D721Med (cell line): ENCODE measurements around the gene RANBP1.

Experiments used
- DNase-seq: peaks from one replicate; pipeline ENCODE4 v3.0.0; 2011; ENCODE audit warnings: low spot score; ENCODE audit not compliant: insufficient read length
- FAIRE-seq: peaks from 2 replicates; lab custom pipeline; 2011; peaks lifted over from hg19 to GRCh38; lab: Jason Lieb, UNC
- TF ChIP-seq, protein P1 (sequence below): IDR thresholded peaks from 2 replicates; pipeline ENCODE4 v1.5.1; 2012; ENCODE audit warnings: mild to moderate bottlenecking, control low read depth; ENCODE audit not compliant: insufficient read depth; ENCODE audit errors: missing control alignments

RANBP1 gene

DNA sequence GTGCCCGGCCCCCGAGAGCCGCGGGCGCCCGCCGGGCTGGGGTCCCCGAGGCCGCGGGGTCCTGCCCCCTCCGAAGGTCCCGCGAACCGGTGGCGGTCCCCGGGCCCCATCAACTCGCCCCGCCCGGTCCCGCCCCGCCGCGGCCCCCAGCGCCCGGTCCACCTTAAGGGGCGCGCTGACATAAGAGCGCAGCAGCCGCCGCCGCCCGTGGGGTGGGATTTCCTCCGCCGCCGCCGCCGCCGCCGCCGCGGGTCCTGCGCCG, 15.6 kb downstream of the RANBP1 start, which contains the start of gene ZDHHC8:
TSS of gene ZDHHC8 (plus strand) at position 208 of the 262 bp plus-strand sequence. CDS start 144 bp downstream, outside the sequence.
- TF ChIP-seq, protein P1, sequence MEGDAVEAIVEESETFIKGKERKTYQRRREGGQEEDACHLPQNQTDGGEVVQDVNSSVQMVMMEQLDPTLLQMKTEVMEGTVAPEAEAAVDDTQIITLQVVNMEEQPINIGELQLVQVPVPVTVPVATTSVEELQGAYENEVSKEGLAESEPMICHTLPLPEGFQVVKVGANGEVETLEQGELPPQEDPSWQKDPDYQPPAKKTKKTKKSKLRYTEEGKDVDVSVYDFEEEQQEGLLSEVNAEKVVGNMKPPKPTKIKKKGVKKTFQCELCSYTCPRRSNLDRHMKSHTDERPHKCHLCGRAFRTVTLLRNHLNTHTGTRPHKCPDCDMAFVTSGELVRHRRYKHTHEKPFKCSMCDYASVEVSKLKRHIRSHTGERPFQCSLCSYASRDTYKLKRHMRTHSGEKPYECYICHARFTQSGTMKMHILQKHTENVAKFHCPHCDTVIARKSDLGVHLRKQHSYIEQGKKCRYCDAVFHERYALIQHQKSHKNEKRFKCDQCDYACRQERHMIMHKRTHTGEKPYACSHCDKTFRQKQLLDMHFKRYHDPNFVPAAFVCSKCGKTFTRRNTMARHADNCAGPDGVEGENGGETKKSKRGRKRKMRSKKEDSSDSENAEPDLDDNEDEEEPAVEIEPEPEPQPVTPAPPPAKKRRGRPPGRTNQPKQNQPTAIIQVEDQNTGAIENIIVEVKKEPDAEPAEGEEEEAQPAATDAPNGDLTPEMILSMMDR: no peak
- DNase-seq (no peak), FAIRE-seq (no peak)

- TF ChIP-seq, protein P1: no peak
- DNase-seq (no peak), FAIRE-seq (no peak)
These were observed 16.2 kb downstream of the RANBP1 start for GRCh38 chr22:20131859-20132685.

- FAIRE-seq (no peak), DNase-seq (no peak)
- TF ChIP-seq, protein P1: no peak
These were observed 16.9 kb downstream of the RANBP1 start for GRCh38 chr22:20132686-20133246.

- no peak for FAIRE-seq
These were observed 18.1 kb downstream of the RANBP1 start for GRCh38 chr22:20133930-20134549.

GRCh38 chr22:20135265-20135664, 19.4 kb downstream of the RANBP1 start:
- FAIRE-seq (no peak), DNase-seq (no peak)
- TF ChIP-seq, protein P1: no peak

More at GRCh38 chr22:20133930-20134549, 18.1 kb downstream of the RANBP1 start:
- TF ChIP-seq, protein P1: no peak
- DNase-seq: no peak

DNA sequence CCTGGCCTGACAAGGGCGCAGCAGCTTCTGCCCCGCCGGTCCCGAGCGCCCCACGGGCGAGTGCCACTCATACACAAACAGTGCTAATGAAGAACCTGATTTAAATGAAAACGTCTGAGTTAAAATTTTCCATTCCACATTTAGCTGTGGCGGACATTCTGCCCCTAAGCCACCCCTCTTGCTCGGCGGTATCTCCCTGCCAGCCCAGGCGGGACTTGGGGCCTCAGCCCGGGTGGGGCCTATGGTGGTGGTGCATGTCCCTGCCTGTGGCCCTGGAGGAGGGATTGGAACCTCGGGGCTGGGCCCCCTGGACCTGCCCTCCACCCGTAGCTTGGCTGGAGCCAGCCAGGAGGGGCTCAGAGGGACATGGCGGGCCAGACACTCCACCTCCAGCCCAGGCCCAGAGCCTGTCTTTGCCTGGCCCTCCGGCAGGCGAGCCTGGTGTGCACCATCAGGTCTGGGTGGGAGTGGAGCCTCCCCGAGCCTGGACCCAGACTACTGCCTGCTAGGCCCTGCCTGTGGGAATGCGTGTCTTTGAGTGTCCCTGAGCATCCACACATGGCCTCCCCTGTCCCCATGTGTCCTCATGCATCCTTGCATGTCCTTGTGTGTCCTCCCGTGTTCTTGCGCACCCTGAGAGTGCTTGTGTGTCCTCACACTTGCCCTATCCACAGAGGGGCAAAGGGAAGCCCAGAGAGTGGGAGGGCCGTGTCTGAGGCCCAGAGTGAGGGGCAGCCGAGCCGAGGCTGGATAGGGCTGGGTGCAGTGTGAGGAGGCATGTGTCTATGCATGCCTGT, 20.1 kb downstream of the RANBP1 start:
- no peak for FAIRE-seq
- TF ChIP-seq, protein P1: no peak
- DNase-seq: no peak
